A549 (cell line): ENCODE measurements around the gene JOSD2.

ENCODE experiments used
- CTCF ChIP-seq: fragments of >200 bp; sonication (Bioruptor Twin); formaldehyde crosslinking; IDR thresholded peaks from 3 replicates; pipeline ENCODE4 v1.5.1; 2016
- RFX5 ChIP-seq: fragments of 450-650 bp; IDR thresholded peaks from 2 replicates; pipeline ENCODE4 v1.7.1; 2014; ENCODE audit warnings: antibody characterized with exemption, mild to moderate bottlenecking, moderate library complexity

GRCh38 chr19:50548191-50549058, 37.4 kb upstream of the JOSD2 start:
- TF ChIP-seq CTCF (no peak), RFX5 (no peak)
